HG03571 (cell line): Measurements from ENCODE around the gene ZNF428.
"Not testable (repeated sequence)": the region's sequence is repeated elsewhere in the genome, so short reads cannot be mapped to it uniquely, and the experiment has no call there.

Source experiments
- ATAC-seq: cut with Tn5 transposase; IDR thresholded peaks from one replicate; pipeline ENCODE4 v1.9.1; 2021; ENCODE audit not compliant: unreplicated experiment

The ZNF428 gene

DNA sequence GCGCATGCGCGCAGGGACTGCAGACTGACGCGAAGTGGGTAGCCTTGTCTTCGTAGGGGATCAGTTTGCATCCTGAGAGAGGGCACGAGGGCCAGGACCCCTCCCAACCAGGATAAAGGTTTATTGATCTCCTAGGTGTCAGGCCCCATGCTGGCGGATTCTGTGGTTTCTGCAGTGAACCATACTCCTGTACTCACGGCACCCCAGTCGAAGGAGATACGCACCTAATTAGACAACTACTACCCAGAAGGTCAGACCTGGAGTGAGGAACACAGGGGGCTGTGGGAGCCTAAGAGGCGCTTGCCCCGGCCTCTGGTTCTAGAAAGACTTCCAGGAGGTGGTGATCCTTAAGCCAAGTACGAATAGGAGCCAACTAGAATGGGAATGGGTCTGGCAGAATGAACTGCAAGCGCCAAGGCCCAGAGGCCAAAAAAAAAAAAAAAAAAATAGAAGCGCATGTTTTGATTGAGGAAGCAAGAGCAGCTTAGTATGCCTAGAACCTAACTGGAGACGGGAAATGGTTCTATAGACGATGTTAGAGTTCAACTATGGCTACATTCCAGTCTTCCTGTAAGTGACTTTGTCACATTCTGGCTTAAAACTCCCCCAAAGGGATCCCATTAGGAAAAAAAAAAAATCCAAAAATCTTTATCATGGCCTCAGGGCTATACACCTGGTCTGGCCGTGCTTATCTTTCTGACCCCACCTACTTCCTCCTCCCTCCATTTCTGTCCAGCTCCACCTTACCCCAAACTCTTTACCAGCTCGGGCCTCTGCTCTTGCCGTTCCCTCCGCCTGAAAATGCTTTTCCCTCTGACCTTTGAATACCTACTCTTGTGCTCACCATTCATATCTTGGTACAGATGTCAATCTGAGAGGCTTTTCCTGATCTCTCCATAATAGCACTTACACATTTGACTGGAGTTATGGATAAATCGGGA lies 902 bp upstream of the ZNF428 start:
- no peak for ATAC-seq

DNA sequence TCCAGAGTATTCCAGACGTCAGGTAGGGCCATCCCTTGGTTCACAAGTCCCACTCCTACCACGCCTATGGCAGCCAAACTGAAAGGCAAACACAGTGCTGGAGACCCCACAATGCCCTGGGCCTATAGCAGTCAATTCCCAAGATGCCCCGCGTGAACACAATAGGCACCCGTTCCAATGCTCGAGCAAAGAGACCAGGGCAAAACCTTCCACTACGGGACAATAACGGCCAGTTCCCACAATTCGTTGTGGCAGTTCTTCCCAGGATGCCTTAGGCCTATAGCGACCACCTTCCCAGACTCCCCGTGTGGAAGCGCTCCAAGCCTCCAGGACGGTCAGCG lies 538 bp downstream of the ZNF428 start:
- peak; percentile 29 for ATAC-seq

DNA sequence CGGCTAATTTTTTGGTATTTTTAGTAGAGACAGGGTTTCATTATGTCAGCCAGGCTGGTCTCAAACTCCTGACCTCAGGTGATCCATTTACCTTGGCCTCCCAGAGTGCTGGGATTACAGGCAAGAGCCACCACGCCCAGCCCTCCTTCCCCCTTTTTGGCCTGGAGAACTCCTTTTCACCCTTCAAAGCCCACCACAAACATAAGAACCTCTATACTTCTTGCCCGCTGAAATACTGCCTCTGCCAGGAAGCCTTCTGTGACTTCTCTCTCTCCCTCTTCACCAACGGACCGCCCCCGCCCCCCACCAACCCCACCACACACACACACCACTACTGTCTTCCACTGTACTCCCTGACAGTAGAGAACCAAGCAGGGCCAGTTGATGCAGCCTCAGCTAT lies 2.5 kb downstream of the ZNF428 start:
- ATAC-seq, result no peak

DNA sequence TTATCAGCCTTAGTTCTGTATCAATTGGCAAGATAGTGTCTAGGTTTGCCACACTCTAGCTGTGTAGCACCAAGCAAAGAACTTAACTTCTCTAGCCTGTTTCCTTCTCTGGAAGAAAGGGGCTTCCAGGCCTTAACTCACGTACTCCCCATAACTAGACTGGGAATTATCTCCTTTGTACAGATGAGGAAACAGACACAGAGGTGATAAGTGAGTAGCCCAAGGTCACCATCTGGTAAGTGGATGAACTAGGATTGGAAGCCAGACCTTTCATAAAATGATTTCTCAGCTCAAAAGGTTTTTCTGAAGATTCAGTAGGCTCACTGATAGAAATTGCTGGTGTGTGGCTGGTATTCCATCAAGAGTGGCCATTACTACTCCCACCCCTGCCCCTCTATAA lies 3.1 kb downstream of the ZNF428 start:
- ATAC-seq, result no peak

DNA sequence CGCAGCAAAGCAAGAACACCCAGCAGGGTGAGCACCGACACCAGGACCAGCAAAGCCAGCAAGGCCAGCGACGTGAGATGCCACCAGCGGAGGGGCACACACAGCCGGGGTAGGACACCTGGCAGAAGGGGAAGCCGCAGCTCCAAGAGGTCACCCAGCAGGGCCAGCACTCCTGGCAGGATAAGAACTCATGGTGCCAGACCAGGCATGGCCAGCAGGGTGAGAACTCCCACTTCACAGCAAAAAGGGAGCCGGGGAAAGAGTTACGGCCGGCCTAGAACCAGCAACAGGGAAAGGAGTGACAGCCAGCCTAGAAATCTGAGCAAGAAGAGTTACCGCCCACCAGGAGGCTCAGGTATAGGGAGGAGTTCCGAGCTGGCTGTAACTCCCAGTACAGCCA lies 7.1 kb downstream of the ZNF428 start:
- no peak for ATAC-seq

DNA sequence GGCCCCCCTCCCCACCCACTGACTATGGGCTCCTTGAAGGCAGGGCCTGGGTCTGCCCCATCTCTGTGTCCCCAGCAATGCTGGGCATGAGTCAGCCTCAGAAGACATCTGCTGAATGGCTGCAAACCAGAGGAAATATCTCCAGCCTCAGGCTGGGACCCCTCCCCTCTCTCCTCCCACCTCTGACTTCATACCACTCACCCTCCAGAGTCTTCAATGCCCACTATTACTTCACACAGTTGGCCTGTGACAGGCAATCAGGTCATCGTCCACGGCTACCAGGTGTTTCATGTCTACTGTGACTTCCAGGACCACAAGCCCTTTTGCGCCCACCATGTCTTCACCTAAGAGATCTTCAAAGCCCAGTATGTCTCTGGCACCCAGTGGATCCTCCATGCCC lies 7.6 kb downstream of the ZNF428 start, which contains the start of gene SRRM5:
Gene SRRM5 (plus strand): TSS at position 301 of the 400 bp plus-strand sequence. CDS start 34 bp downstream, at position 335.
- ATAC-seq, result no peak

DNA sequence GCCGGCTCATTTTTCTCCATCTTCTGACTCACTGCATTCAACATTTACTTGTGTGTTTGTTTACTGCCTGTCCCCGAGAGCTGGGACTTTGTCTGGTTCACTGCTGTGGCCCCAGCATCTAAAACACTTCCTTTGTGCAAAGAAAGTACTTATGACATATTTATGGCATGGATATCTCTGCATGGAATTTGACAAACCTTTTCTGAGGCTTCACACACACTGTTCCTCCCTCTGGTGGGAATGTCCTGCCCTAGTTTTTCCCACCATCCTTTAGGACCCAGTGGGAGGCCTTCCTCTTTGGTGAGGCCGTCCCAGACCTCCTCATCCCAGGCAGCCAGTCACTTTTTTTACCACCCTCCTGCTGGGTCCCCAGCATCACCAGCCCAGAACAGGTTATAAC lies 8.9 kb downstream of the ZNF428 start:
- no peak for ATAC-seq

DNA sequence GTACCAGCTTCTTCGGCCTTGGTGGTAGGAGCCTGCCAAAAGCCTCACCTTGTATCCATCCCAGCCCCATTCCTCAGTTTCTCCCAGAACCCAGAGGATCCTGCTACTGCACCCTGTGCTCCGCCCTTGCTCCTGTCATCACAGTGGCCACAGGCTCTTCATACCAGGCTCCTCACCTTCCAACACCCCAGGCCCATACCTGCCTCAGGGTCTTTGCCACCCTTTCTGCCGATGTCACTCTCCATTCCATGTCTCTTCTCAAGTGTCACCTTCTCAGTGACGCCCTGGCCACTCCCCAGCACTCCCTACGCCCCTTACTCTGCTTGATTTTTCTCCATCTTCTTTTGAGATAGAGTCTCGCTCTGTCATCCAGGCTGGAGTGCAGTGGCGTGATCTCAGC lies 9.6 kb downstream of the ZNF428 start:
- ATAC-seq, result no peak

DNA sequence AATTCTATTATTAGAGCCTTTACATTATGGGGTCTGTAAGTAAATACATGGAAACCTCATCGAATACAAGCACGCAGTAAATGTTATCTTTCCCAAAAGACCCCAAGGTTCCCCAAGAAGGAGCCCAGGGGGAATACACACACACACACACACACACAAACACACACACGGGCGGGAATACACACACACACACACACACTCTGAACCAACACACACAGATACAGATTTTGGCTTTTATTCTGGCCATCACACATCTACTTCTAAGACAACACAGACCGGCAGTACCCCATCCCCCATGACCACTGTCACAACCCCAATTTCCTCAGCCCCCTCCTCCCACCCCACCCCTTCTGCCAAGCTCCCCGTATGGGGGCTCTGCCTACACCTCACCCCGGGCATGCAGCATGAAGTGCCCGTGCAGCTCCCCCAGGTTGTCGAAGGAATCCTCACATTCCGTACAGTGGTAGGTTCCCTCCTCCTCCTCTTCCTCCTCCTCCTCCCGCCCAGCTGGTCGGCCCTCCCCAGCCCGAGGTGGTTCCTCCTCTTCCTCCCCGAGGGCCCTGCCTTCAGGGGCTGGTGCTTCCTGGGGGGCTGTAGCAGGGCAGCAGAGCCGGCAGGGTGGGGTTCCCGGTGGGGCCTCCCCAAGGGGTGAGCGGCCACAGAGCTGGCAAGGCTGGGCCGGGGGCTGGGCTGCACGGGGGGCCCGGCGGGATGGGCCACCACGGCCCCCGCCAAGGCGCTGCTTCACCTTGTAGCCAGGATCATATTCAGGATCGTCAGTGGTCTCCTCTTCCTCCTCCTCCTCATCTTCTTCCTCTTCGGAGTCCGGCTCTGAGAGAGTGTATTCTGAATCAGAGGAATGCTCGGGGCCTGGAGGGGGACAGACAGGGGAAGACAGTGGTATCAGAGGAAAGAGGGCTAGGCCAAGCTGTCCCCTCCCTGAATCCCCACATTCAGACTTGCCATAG lies 11.9 kb downstream of the ZNF428 start:
- no peak for ATAC-seq

DNA sequence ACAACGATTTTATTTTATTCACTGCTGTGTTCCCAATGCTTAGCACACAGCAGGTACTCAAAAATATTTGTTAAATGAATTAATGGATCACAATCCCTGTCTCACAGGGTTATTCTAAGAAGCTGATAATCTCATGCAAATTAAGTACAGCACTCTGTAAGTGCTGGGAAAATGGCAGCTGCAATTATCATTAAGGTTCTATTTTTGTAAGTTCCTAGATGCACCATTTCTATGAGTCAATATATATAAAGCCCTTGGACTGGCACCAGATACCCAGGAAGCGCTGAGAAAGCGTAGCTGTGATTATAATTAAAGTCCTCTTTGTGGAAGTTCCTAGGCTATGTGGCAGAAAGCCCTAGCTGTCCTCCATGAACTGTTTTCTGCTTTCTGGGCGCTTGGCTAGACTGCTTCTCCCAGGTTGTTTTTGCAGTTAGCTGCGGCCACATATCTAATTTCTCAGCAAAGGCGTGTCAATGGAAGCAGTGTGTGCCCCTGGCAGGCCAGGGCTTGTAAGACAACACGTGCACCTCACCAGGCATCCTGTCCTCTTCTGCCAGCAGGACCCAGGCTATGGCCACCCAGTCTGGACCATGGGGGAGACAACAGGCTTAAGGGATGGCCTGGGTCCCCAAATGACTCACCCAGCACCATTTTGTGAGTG lies 12.7 kb downstream of the ZNF428 start:
- no peak for ATAC-seq

DNA sequence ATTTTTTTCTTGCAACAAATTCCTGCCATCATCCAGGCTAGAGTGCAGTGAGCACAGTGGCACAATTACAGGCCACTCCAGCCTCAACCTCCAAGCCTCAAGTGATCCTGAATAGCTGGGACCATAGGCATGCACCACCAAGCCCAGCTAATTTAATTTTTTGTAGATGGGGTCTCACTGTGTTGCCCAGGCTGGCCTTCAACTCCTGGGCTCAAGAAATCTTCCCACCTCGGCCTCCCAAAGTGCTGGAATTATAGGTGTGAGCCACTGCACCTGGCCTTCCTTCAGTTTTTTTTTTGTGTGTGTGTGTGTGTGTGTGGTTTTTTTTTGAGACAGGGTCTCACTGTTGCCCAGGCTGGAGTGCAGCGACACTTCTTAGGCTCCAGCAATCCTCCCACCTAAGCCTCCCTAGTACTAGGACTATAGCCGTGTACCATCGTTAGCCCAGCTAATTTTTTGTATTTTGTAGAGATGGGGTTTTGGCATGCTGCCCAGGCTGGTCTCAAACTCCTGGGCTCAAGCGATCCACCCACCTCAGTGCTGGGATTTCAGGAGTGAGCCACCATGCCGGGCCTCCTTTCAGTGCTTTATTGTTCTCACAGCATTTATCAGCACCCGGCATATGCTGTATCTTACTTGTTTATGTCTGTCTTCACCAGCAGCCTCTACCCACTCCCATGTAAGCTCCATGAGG lies 13.4 kb downstream of the ZNF428 start:
- no peak for ATAC-seq

DNA sequence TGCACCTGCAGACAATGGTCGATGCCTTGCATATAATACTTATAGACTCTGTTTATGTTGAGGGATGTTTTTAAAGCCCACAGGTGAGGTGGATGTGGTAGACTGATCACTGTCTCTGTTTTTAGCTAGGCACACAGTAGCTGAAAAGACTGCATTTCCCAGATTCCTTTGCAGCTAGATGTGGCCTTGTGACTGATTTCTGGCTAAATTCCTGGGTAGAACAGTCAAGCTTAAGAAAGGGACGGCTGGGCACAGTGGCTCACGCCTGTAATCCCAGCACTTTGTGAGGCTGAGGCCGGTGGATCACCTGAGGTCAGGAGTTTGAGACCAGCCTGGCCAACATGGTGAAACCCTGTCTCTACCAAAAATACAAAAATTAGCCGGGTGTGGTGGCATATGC lies 19.1 kb downstream of the ZNF428 start:
- not testable (repeated sequence) for ATAC-seq

DNA sequence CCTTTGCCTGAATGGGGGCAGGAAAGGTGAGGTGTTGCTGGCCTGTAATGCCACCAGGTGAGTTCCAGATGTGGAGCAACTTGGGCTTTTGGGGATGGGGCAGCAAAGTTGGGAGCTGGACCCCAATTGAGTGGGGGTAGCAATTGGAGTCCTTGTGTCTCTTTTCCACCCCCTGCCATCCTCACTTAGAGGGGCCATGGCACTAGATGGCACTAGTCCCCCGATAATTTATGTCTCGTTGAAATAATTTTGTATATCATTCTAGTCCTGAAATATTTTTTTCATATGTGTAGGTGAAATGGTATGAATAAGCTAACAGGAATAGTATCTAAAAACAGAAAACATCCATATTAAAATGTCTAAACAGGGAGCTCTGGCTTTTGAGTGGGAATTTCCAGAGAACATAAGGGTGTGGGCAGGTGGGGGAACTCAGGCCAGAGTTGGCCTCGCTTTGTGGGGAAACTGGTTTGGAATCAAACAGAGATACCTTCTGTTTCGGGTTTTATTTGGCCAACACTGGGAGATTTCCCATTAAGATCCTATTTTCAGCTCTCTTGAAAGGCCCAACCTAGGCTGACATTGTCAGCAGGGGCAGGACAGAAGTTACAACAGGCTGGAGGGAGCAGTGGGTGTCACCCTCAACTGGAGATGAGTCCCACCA lies 19.7 kb downstream of the ZNF428 start:
- ATAC-seq, result no peak

DNA sequence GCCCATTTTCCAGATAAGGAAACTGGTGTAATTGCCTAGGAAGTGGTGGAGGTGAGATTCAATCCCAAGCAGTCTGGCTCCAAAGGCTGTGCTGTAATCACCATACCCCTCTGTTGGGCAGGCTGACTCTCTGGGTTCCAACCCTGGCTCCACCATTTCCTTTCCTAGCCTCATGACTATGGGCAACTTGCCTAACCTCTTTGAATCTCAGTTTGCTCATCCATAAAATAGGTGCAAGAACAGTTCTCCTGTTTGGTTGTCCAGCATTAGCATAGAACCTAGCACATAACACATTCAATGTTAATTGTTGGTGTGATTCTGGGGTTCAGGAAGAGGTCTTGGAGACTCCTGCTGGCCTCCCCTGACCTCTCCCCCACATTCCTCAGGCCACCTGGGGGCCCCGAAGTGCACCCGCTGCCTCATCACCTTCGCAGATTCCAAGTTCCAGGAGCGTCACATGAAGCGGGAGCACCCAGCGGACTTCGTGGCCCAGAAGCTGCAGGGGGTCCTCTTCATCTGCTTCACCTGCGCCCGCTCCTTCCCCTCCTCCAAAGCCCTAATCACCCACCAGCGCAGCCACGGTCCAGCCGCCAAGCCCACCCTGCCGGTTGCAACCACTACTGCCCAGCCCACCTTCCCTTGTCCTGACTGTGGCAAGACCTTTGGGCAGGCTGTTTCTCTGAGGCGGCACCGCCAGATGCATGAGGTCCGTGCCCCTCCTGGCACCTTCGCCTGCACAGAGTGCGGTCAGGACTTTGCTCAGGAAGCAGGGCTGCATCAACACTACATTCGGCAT lies 20.8 kb downstream of the ZNF428 start:
- no peak for ATAC-seq

DNA sequence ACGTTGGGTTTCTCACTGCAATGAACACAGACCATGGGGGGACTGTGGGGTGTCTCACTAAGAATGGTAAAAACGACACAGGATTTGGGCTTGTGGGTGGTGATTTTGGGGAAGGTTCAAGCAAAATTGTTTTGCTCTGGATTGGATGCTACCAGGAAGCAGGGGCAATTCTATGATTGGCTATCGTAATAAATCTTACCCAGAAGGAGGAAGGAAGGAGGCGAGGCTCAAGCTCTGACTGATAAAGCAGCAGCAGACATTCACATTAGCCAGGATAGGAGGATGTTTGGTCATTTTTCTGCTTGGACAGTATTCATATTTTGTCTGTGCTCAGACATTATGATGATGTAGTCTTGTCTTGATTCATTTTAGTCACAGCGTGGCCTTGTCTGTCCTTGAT lies 21.6 kb downstream of the ZNF428 start:
- ATAC-seq, result no peak

DNA sequence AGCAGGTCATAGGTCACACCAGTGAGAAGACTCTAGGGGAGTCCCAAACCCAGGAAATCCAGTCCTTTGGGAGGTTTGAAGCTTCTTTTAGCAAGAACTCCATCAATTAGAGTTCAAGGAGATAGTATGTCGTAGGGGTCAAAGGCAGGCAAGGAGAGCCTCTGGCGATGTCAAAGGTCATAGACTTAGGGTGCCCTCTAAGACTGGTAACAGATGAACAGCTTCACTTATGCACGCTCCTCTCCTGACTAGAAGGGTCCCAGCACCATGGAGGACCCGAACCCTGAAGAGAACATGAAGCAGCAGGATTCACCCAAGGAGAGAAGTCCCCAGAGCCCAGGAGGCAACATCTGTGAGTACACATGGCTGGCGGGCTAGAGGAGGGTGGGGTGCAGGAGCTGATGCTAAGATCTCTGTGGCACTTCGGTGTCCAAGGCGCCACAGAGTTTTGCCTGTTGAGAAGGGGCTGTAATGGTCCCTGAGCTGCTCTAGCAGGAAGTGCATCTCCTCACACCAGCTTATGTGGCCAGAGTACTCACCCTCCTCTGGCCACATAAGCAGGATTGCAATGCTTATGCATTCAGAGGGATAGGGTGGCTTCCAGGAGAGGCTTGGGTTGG lies 22.5 kb downstream of the ZNF428 start:
- ATAC-seq, result no peak

DNA sequence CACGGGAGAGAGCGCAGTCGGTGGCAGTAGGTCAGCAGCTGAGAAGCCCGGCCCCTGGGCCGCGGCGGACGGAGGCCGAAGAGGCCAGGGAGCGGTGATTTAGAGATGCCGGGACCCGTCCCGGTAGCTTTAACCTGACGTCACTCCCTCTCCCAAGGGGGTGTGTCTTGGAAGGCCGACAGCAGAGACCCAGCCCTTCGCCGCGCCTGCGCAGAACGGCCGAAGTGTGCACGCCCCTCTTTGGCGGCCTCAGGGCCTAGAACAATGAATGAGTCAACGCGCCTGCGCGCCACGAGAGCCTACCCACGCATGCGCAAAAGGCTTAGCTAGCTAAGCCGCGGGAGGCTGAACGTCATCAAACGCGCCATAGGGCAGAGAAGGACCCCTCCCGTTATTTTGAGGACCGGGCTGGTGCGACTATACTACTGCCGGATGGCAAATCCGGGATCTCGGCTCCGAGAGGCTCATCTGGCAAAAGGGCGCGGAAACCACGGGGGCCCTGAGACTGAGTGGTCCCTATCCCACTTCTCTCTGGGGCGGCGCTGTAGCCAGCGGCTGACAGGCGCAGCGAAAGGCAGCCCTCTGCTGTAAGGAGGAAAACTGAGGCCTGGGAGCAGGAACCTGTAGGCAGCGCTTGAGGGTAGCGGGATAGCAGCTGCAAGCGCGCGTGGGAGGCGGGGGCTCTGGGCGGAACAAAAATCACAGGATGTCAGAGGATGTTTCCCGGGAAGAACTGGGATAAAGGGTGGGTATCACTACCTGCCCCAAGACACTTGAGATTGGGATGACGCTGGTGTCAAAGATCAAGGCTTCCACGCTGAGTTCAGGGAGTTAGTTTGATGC lies 23.2 kb downstream of the ZNF428 start, which contains the start of the genes IRGQ and ZNF576:
Gene IRGQ (minus strand): TSS at position 136 of the 843 bp plus-strand sequence. CDS start 796 bp downstream, outside the sequence.
Gene ZNF576 (plus strand): TSS at position 597 of the 843 bp plus-strand sequence. CDS start 514 bp downstream, outside the sequence.
- ATAC-seq, result peak; percentile 67

DNA sequence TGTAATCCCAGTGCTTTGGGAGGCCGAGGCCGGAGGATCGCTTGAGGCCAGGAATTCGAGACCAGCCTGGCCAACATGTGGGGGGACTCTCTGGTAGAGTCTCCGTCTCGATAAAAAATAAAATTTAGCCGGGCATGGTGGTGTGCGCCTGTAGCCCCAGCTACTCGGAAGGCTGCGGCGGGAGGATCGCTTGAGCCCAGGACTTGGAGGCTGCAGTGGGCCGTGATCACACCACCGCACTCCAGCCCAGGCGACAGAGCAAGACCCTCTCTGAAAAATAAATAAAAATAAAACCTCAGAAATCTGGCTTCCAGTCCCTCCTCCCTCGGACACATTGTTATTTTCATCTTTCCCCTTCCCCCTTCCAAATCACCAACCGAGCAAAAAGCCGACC lies 23.8 kb downstream of the ZNF428 start:
- peak; percentile 3 for ATAC-seq
